ENCODE results near the gene ARMC6.

Gene ARMC6

DNA sequence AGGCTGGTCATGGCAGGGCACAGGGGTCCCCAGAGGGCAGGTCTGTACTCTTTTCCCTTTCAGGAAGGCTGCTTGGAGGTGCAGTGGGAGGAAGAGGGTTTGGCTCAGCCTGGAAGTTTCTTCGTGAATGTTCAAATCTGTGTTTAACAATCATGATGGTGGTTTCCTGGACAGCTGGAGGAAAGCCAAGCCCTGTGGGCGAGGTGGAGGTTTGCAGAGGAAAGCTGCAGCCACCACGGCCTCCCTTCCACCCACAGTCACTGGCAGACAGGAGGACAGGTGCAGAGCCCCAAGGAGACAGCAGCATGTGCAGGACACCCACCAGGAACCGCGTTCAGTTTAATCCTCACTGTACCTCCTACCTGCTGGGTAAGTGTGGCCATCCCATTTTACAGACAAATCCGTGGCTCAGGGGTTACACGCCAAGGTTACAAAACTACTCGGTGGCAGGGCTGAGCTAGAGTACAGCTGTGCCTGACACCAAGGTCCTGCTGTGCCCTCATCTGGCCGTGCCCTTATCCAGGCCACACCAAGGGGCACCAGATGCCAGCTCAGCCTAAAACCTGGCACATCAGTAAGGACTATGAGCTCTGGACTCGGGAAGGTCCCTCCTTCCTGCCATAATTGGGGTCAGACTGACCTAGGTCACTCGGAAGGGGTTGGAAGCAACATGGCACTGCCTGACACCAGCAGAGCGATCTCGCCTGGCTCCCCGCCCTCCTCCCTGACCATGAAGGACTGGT, 34.2 kb upstream of the ARMC6 start:
- TF ChIP-seq, protein P1, sequence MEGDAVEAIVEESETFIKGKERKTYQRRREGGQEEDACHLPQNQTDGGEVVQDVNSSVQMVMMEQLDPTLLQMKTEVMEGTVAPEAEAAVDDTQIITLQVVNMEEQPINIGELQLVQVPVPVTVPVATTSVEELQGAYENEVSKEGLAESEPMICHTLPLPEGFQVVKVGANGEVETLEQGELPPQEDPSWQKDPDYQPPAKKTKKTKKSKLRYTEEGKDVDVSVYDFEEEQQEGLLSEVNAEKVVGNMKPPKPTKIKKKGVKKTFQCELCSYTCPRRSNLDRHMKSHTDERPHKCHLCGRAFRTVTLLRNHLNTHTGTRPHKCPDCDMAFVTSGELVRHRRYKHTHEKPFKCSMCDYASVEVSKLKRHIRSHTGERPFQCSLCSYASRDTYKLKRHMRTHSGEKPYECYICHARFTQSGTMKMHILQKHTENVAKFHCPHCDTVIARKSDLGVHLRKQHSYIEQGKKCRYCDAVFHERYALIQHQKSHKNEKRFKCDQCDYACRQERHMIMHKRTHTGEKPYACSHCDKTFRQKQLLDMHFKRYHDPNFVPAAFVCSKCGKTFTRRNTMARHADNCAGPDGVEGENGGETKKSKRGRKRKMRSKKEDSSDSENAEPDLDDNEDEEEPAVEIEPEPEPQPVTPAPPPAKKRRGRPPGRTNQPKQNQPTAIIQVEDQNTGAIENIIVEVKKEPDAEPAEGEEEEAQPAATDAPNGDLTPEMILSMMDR (conservative IDR thresholded peaks at IDR 0.05) = no peak
- no peak for TF ChIP-seq ZFX (IDR thresholded peaks at IDR 0.05)
- H3K27ac ChIP-seq = no peak overlapping the region

DNA sequence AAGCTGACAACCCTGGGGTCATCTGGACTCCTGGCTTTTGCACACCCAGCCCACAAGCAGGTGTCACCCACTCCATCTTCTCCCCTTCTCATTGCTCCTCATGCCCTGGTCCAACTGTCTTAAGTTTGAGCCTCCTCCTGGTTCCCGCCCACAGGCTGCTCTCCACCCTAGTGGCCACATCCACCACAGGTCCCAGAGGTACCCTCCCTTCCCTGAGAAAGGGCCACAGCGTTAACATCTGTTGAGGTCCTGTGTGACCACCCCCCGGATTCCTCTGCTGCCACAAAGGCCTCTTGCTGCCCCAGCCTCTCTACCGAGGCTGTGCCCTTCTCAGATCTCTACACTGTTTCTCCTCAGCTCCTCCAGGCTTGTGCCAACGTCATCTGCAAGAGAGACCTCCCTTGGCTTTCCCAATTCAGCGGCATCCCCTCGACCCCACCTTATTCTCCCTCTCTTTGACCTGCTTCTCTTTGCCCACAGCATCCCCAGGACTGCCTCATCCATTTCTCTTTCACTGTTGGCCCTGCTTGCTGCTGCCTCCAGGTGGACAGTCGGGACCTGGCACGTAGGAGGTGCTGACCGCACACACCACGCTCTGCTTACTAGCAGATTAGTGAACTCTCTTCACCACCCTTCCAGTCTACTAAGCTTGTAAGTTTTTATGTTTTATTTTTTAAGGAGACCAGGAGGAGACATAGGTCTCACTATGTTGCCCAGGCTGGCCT, 33.3 kb upstream of the ARMC6 start:
- H3K27ac ChIP-seq = no peak overlapping the region
- TF ChIP-seq, protein P1 (conservative IDR thresholded peaks at IDR 0.05) = no peak; the same call in 1 of the 2 replicates
- no peak for TF ChIP-seq ZFX (IDR thresholded peaks at IDR 0.05)

DNA sequence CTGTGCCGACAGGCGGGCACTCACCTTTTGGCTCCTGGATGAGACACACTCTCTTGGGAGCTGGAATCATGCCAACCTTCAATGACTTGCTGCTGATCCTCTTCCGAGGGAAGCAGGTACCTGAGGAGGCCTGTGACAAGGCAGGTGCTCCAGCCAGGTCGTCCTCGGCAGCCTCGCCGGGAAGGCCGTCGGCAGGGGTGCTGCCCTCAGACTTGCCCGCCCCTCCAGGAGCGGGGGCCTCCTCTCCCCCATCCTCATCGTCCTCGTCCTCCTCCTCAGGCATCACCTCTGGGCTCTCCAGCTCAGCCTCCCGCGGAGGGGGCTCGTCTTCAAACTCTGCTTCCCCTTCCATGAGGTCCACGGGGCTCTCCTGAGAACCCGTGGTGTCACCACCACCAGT, 29.3 kb upstream of the ARMC6 start:
- TF ChIP-seq ZFX (IDR thresholded peaks at IDR 0.05) = no peak
- TF ChIP-seq, protein P1 (conservative IDR thresholded peaks at IDR 0.05) = no peak
- H3K27ac ChIP-seq = no peak overlapping the region

DNA sequence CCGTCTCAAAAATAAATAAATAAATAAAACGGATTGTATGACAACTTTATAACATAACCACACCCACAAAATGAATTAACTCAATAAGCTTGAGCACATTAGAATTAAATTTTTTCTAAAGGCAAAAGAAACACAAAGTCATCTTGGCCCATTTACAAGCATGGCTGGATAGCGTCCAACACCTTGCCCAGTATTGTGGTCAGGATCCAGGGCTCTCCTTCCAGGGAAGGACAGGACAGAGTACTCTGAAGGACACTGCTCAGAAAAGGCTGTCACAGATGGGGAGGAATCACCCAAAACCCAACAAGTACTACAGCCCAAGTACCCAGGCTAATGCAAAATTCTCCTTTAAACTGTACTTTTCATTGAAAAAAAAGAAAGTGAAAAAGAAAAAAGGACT, 27.2 kb upstream of the ARMC6 start:
- H3K27ac ChIP-seq = no peak overlapping the region
- TF ChIP-seq ZFX (IDR thresholded peaks at IDR 0.05) = no peak
- TF ChIP-seq, protein P1 (conservative IDR thresholded peaks at IDR 0.05) = no peak

DNA sequence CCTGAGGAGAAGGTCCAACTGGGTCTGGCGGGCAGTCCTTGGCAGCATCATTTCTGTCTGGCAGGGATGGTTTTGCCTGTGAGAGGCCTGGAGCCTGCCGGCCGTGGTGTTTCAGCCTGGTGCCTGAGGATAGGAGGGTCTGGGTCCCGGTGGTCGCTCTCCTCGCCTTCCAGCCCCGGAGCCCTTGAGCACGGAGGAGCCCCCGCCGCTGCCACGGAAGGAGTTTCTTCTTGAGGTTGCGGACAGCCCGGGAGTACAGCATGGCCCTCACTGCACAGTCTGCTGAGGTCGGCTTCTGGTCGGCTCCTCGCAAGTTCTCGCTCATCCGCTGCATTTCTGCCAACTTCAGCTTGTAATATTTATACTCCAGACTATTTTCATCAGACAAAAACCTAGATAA, 23.5 kb upstream of the ARMC6 start:
- H3K27ac ChIP-seq = no peak overlapping the region
- TF ChIP-seq, protein P1 (conservative IDR thresholded peaks at IDR 0.05) = no peak
- no peak for TF ChIP-seq ZFX (IDR thresholded peaks at IDR 0.05)

DNA sequence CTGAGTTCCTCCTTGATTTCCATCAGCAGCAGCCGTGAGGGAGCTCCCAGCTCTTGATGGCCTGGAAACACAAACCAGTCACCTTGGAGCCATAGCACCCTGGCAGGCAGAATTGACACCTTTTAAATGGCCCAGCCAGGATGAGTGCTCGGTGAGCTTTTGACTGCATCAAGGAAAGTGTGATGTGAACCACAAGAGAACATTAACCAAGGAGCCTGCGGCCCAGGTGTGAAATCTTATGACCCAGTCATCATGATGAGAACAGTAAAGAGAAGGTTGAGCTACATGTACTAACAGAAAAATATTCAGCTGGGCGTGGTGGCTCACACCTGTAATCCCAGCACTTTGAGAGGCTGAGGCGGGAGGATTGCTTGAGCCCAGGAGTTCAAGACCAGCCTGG, 22.9 kb upstream of the ARMC6 start:
- H3K27ac ChIP-seq = no peak overlapping the region
- TF ChIP-seq, protein P1 (conservative IDR thresholded peaks at IDR 0.05) = no peak
- no peak for TF ChIP-seq ZFX (IDR thresholded peaks at IDR 0.05)

DNA sequence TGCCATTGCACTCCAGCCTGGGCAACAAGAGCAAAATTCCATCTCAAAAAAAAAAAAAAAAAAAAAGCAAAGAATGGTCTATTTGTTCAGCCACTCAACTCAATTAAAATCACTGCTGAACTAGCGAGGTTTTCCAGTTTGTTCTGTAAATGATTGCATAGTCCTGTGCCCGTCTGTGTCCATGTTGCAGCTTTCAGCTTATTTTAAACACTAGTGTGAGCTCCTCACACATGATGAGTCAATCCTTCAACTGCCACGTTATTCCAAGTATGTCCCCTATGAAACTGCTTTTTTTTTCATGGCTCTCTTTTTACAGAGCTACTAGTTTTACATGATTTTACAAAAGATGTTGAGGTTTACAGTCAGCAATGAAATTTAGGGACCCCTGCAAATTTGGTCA, 12.3 kb upstream of the ARMC6 start:
- TF ChIP-seq ZFX (IDR thresholded peaks at IDR 0.05) = no peak
- TF ChIP-seq, protein P1 (conservative IDR thresholded peaks at IDR 0.05) = no peak
- no peak overlapping the region for H3K27ac ChIP-seq

All from C4-2B (cell line).